ENCODE measurements around the gene FGD4.

FGD4 gene

GRCh38 chr12:32413412-32413811 is 14.1 kb downstream of the FGD4 start:
- H3K36me3 ChIP-seq (ENCODE audit: control insufficient read depth, low read depth, low read length) = peaks cover 5% of the 10 kb centered on the region
- no peaks in the 10 kb centered on the region for H3K27me3 ChIP-seq (ENCODE audit: control insufficient read depth, insufficient read depth, low read length)
- no peak overlapping the region for H3K27ac ChIP-seq (ENCODE audit: low read length)
- H3K4me1 ChIP-seq (ENCODE audit: control insufficient read depth, low read depth, low read length) = peaks cover 3% of the 10 kb centered on the region
- H3K4me3 ChIP-seq (ENCODE audit: low read length) = no peak overlapping the region
- no peaks in the 10 kb centered on the region for H3K9me3 ChIP-seq (ENCODE audit: control insufficient read depth, low read depth, low read length)
- H3K9ac ChIP-seq (ENCODE audit: low read length) = no peak overlapping the region

GRCh38 chr12:32418221-32418620 is 18.9 kb downstream of the FGD4 start:
- H3K4me3 ChIP-seq (ENCODE audit: low read length) = no peak overlapping the region
- peaks cover 17% of the 10 kb centered on the region for H3K4me1 ChIP-seq (ENCODE audit: control insufficient read depth, low read depth, low read length)
- H3K9me3 ChIP-seq (ENCODE audit: control insufficient read depth, low read depth, low read length) = no peaks in the 10 kb centered on the region
- H3K27me3 ChIP-seq (ENCODE audit: control insufficient read depth, insufficient read depth, low read length) = no peaks in the 10 kb centered on the region
- H3K9ac ChIP-seq (ENCODE audit: low read length) = no peak overlapping the region
- H3K36me3 ChIP-seq (ENCODE audit: control insufficient read depth, low read depth, low read length) = peaks cover 7% of the 10 kb centered on the region
- H3K27ac ChIP-seq (ENCODE audit: low read length) = no peak overlapping the region

GRCh38 chr12:32418903-32419519 is 19.7 kb downstream of the FGD4 start:
- H3K4me1 ChIP-seq (ENCODE audit: control insufficient read depth, low read depth, low read length) = peaks cover 17% of the 10 kb centered on the region
- no peak overlapping the region for H3K4me3 ChIP-seq (ENCODE audit: low read length)
- H3K9ac ChIP-seq (ENCODE audit: low read length) = no peak overlapping the region
- no peaks in the 10 kb centered on the region for H3K9me3 ChIP-seq (ENCODE audit: control insufficient read depth, low read depth, low read length)
- H3K36me3 ChIP-seq (ENCODE audit: control insufficient read depth, low read depth, low read length) = peaks cover 7% of the 10 kb centered on the region
- no peaks in the 10 kb centered on the region for H3K27me3 ChIP-seq (ENCODE audit: control insufficient read depth, insufficient read depth, low read length)
- peak overlapping the region; percentile 17 for H3K27ac ChIP-seq (ENCODE audit: low read length)

- Histone ChIP-seq H3K9ac (ENCODE audit: low read length) (no peak overlapping the region), H3K27ac (ENCODE audit: low read length) (no peak overlapping the region), H3K27me3 (ENCODE audit: control insufficient read depth, insufficient read depth, low read length) (no peaks in the 10 kb centered on the region), H3K4me1 (ENCODE audit: control insufficient read depth, low read depth, low read length) (peaks cover 17% of the 10 kb centered on the region), H3K4me3 (ENCODE audit: low read length) (no peak overlapping the region), H3K36me3 (ENCODE audit: control insufficient read depth, low read depth, low read length) (peaks cover 7% of the 10 kb centered on the region), H3K9me3 (ENCODE audit: control insufficient read depth, low read depth, low read length) (no peaks in the 10 kb centered on the region)
Observed at GRCh38 chr12:32419520-32419960, 20.2 kb downstream of the FGD4 start.

GRCh38 chr12:32420356-32420755 is 21.0 kb downstream of the FGD4 start:
- no peak overlapping the region for H3K4me3 ChIP-seq (ENCODE audit: low read length)
- peaks cover 7% of the 10 kb centered on the region for H3K36me3 ChIP-seq (ENCODE audit: control insufficient read depth, low read depth, low read length)
- no peaks in the 10 kb centered on the region for H3K27me3 ChIP-seq (ENCODE audit: control insufficient read depth, insufficient read depth, low read length)
- peaks cover 17% of the 10 kb centered on the region for H3K4me1 ChIP-seq (ENCODE audit: control insufficient read depth, low read depth, low read length)
- H3K9me3 ChIP-seq (ENCODE audit: control insufficient read depth, low read depth, low read length) = no peaks in the 10 kb centered on the region
- H3K9ac ChIP-seq (ENCODE audit: low read length) = no peak overlapping the region
- H3K27ac ChIP-seq (ENCODE audit: low read length) = no peak overlapping the region

- peaks cover 7% of the 10 kb centered on the region for H3K36me3 ChIP-seq (ENCODE audit: control insufficient read depth, low read depth, low read length)
- no peak overlapping the region for H3K9ac ChIP-seq (ENCODE audit: low read length)
- H3K9me3 ChIP-seq (ENCODE audit: control insufficient read depth, low read depth, low read length) = no peaks in the 10 kb centered on the region
- H3K4me3 ChIP-seq (ENCODE audit: low read length) = no peak overlapping the region
- peaks cover 12% of the 10 kb centered on the region for H3K4me1 ChIP-seq (ENCODE audit: control insufficient read depth, low read depth, low read length)
- no peaks in the 10 kb centered on the region for H3K27me3 ChIP-seq (ENCODE audit: control insufficient read depth, insufficient read depth, low read length)
- no peak overlapping the region for H3K27ac ChIP-seq (ENCODE audit: low read length)
Observed at GRCh38 chr12:32423559-32423958, 24.2 kb downstream of the FGD4 start.

- Histone ChIP-seq H3K27me3 (ENCODE audit: control insufficient read depth, insufficient read depth, low read length) (no peaks in the 10 kb centered on the region), H3K4me3 (ENCODE audit: low read length) (no peak overlapping the region), H3K36me3 (ENCODE audit: control insufficient read depth, low read depth, low read length) (peaks cover 8% of the 10 kb centered on the region), H3K9ac (ENCODE audit: low read length) (no peak overlapping the region), H3K9me3 (ENCODE audit: control insufficient read depth, low read depth, low read length) (no peaks in the 10 kb centered on the region), H3K27ac (ENCODE audit: low read length) (no peak overlapping the region), H3K4me1 (ENCODE audit: control insufficient read depth, low read depth, low read length) (peaks cover 10% of the 10 kb centered on the region)
Observed at GRCh38 chr12:32431025-32431424, 31.7 kb downstream of the FGD4 start.

- H3K9me3 ChIP-seq (ENCODE audit: control insufficient read depth, low read depth, low read length) = no peaks in the 10 kb centered on the region
- peaks cover 3% of the 10 kb centered on the region for H3K36me3 ChIP-seq (ENCODE audit: control insufficient read depth, low read depth, low read length)
- H3K9ac ChIP-seq (ENCODE audit: low read length) = no peak overlapping the region
- peaks cover 17% of the 10 kb centered on the region for H3K4me1 ChIP-seq (ENCODE audit: control insufficient read depth, low read depth, low read length)
- H3K27ac ChIP-seq (ENCODE audit: low read length) = no peak overlapping the region
- H3K4me3 ChIP-seq (ENCODE audit: low read length) = no peak overlapping the region
- no peaks in the 10 kb centered on the region for H3K27me3 ChIP-seq (ENCODE audit: control insufficient read depth, insufficient read depth, low read length)
Observed at GRCh38 chr12:32435921-32436705, 36.8 kb downstream of the FGD4 start.

GRCh38 chr12:32437095-32437515 is 37.7 kb downstream of the FGD4 start:
- no peak overlapping the region for H3K27ac ChIP-seq (ENCODE audit: low read length)

GRCh38 chr12:32440120-32440865 is 40.9 kb downstream of the FGD4 start:
- Histone ChIP-seq H3K27me3 (ENCODE audit: control insufficient read depth, insufficient read depth, low read length) (no peaks in the 10 kb centered on the region), H3K4me3 (ENCODE audit: low read length) (no peak overlapping the region), H3K9me3 (ENCODE audit: control insufficient read depth, low read depth, low read length) (no peaks in the 10 kb centered on the region), H3K36me3 (ENCODE audit: control insufficient read depth, low read depth, low read length) (peaks cover 3% of the 10 kb centered on the region), H3K27ac (ENCODE audit: low read length) (no peak overlapping the region), H3K4me1 (ENCODE audit: control insufficient read depth, low read depth, low read length) (peaks cover 22% of the 10 kb centered on the region), H3K9ac (ENCODE audit: low read length) (no peak overlapping the region)

More at GRCh38 chr12:32437095-32437515, 37.7 kb downstream of the FGD4 start:
- Histone ChIP-seq H3K9me3 (ENCODE audit: control insufficient read depth, low read depth, low read length) (no peaks in the 10 kb centered on the region), H3K4me1 (ENCODE audit: control insufficient read depth, low read depth, low read length) (peaks cover 22% of the 10 kb centered on the region), H3K27me3 (ENCODE audit: control insufficient read depth, insufficient read depth, low read length) (no peaks in the 10 kb centered on the region), H3K4me3 (ENCODE audit: low read length) (no peak overlapping the region), H3K36me3 (ENCODE audit: control insufficient read depth, low read depth, low read length) (peaks cover 3% of the 10 kb centered on the region), H3K9ac (ENCODE audit: low read length) (no peak overlapping the region)

GRCh38 chr12:32443491-32443890 is 44.1 kb downstream of the FGD4 start:
- H3K9me3 ChIP-seq (ENCODE audit: control insufficient read depth, low read depth, low read length) = no peaks in the 10 kb centered on the region
- peaks cover 33% of the 10 kb centered on the region for H3K4me1 ChIP-seq (ENCODE audit: control insufficient read depth, low read depth, low read length)
- no peaks in the 10 kb centered on the region for H3K27me3 ChIP-seq (ENCODE audit: control insufficient read depth, insufficient read depth, low read length)
- no peak overlapping the region for H3K27ac ChIP-seq (ENCODE audit: low read length)
- H3K4me3 ChIP-seq (ENCODE audit: low read length) = no peak overlapping the region
- no peaks in the 10 kb centered on the region for H3K36me3 ChIP-seq (ENCODE audit: control insufficient read depth, low read depth, low read length)
- no peak overlapping the region for H3K9ac ChIP-seq (ENCODE audit: low read length)

Measured in iPS-18a (cell line).